Ovary (tissue), 3 donors: Measurements from ENCODE around the gene POC1B.

Source experiments
- EP300 ChIP-seq: sonication (generic); formaldehyde crosslinking; IDR thresholded peaks from one replicate; pipeline ENCODE4 v1.6.1; 2017; ENCODE audit warnings: antibody characterized with exemption
- POLR2A ChIP-seq: fragments of 450-650 bp; IDR thresholded peaks from one replicate; pipeline ENCODE4 v1.6.1; 2017; ENCODE audit warnings: antibody characterized with exemption, mild to moderate bottlenecking, moderate library complexity
- TF ChIP-seq, protein P1 (sequence below), 3 donors: fragments of 450-650 bp in 2 of 3; fragments of 200-600 bp in 1 of 3; IDR thresholded peaks; one replicate each; pipeline versions ENCODE4 v1.5.1 to v1.8.0; 2016 to 2022; ENCODE audit warnings: antibody characterized with exemption in 3 of 3, mild to moderate bottlenecking in 1 of 3
- donor health status: DM: no; HTN: no; CAD: no.

GRCh38 chr12:89391726-89392336, 134.0 kb downstream of the POC1B start:
- TF ChIP-seq EP300 (no peak), POLR2A (no peak)
- TF ChIP-seq, protein P1, sequence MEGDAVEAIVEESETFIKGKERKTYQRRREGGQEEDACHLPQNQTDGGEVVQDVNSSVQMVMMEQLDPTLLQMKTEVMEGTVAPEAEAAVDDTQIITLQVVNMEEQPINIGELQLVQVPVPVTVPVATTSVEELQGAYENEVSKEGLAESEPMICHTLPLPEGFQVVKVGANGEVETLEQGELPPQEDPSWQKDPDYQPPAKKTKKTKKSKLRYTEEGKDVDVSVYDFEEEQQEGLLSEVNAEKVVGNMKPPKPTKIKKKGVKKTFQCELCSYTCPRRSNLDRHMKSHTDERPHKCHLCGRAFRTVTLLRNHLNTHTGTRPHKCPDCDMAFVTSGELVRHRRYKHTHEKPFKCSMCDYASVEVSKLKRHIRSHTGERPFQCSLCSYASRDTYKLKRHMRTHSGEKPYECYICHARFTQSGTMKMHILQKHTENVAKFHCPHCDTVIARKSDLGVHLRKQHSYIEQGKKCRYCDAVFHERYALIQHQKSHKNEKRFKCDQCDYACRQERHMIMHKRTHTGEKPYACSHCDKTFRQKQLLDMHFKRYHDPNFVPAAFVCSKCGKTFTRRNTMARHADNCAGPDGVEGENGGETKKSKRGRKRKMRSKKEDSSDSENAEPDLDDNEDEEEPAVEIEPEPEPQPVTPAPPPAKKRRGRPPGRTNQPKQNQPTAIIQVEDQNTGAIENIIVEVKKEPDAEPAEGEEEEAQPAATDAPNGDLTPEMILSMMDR (IDR thresholded peaks at IDR 0.05): no peak
